Activated effector memory CD4-positive, alpha-beta T cell treated with Interleukin-2 at 50 U/mL for 16 hours (primary cell): ENCODE data around the gene SPIB.
"Not testable (repeated sequence)": the region's sequence is repeated elsewhere in the genome, so short reads cannot be mapped to it uniquely, and the experiment has no call there.

Experiments used
- DNase-seq: peaks from one replicate; pipeline ENCODE4 v3.0.0-alpha.2; 2020

SPIB gene

GRCh38 chr19:50419580-50420035, 870 bp downstream of the SPIB start:
- no peak for DNase-seq

GRCh38 chr19:50420127-50420526, 1.4 kb downstream of the SPIB start:
- no peak for DNase-seq

- no peak for DNase-seq
These were observed 2.1 kb downstream of the SPIB start for GRCh38 chr19:50420808-50421207.

- no peak for DNase-seq
These were observed 3.9 kb downstream of the SPIB start for GRCh38 chr19:50422397-50423278.

GRCh38 chr19:50423279-50424113, 4.8 kb downstream of the SPIB start:
- no peak for DNase-seq

GRCh38 chr19:50425581-50425980, 6.8 kb downstream of the SPIB start:
- no peak for DNase-seq

GRCh38 chr19:50427318-50427925, 8.7 kb downstream of the SPIB start:
- no peak for DNase-seq

- peak; percentile 13 for DNase-seq
These were observed 9.3 kb downstream of the SPIB start for GRCh38 chr19:50427997-50428425.

- DNase-seq, result no peak
These were observed 10.2 kb downstream of the SPIB start for GRCh38 chr19:50428772-50429463.

- DNase-seq, result no peak
These were observed 12.2 kb downstream of the SPIB start for GRCh38 chr19:50430888-50431342.

GRCh38 chr19:50431343-50432220, 12.8 kb downstream of the SPIB start:
- peak; percentile 80 for DNase-seq

- DNase-seq, result no peak
These were observed 13.7 kb downstream of the SPIB start, which contains the start of gene MYBPC2 for GRCh38 chr19:50432221-50433028. MYBPC2 (plus strand) TSS chr19:50432892; CDS start chr19:50432954, 62 bp downstream.

GRCh38 chr19:50433201-50434180, 14.8 kb downstream of the SPIB start:
- DNase-seq, result no peak

- no peak for DNase-seq
These were observed 15.8 kb downstream of the SPIB start for GRCh38 chr19:50434525-50434924.

GRCh38 chr19:50435221-50435620, 16.5 kb downstream of the SPIB start:
- no peak for DNase-seq

GRCh38 chr19:50435627-50436026, 16.9 kb downstream of the SPIB start:
- no peak for DNase-seq

GRCh38 chr19:50437862-50438449, 19.2 kb downstream of the SPIB start:
- DNase-seq, result no peak

- DNase-seq, result not testable (repeated sequence)
These were observed 20.4 kb downstream of the SPIB start for GRCh38 chr19:50439130-50439529.

- no peak for DNase-seq
These were observed 25.3 kb downstream of the SPIB start for GRCh38 chr19:50444059-50444458.
